Upper lobe of left lung (tissue), 4 donors: ENCODE data around the gene SLC25A31.

ENCODE experiments used
- CTCF ChIP-seq, 6 experiments: fragments of 450-650 bp in 4 of 6; fragments of 200-600 bp in 2 of 6; sonication (generic) in 2 of 6; IDR thresholded peaks; one replicate each; pipeline ENCODE4 v1.5.1; 2016 to 2019; ENCODE audit warnings: antibody characterized with exemption in 6 of 6
- EP300 ChIP-seq, 4 donors: sonication (generic); formaldehyde crosslinking; IDR thresholded peaks; one replicate each; pipeline ENCODE4 v1.5.1; 2017; ENCODE audit warnings: antibody characterized with exemption in 4 of 4, control low read depth in 2 of 4
- POLR2A ChIP-seq, 4 donors: fragments of 450-650 bp; IDR thresholded peaks; one replicate each; pipeline ENCODE4 v1.5.1; 2016 to 2017; ENCODE audit warnings: antibody characterized with exemption in 4 of 4, mild to moderate bottlenecking in 2 of 4
- POLR2AphosphoS5 ChIP-seq, 2 donors: sonication (generic); formaldehyde crosslinking; IDR thresholded peaks; one replicate each; pipeline ENCODE4 v1.5.1; 2017; ENCODE audit warnings: antibody characterized with exemption in 2 of 2

- TF ChIP-seq CTCF (IDR thresholded peaks at IDR 0.05) (no peak), POLR2AphosphoS5 (IDR thresholded peaks at IDR 0.05) (no peak), POLR2A (IDR thresholded peaks at IDR 0.05) (no peak), EP300 (IDR thresholded peaks at IDR 0.05) (no peak)
These were observed 50.4 kb downstream of the SLC25A31 start for GRCh38 chr4:127780598-127780997.
